ENCODE data around the gene CPEB3. TPM values are rescaled to one million over a fixed set of nuclear protein-coding genes. Genes with fewer than 3 reads are reported as not detected.

CPEB3 gene
- total RNA-seq, 4 donors from 2014 or later = 9.9 to 15.2 (median 11.4) TPM

DNA sequence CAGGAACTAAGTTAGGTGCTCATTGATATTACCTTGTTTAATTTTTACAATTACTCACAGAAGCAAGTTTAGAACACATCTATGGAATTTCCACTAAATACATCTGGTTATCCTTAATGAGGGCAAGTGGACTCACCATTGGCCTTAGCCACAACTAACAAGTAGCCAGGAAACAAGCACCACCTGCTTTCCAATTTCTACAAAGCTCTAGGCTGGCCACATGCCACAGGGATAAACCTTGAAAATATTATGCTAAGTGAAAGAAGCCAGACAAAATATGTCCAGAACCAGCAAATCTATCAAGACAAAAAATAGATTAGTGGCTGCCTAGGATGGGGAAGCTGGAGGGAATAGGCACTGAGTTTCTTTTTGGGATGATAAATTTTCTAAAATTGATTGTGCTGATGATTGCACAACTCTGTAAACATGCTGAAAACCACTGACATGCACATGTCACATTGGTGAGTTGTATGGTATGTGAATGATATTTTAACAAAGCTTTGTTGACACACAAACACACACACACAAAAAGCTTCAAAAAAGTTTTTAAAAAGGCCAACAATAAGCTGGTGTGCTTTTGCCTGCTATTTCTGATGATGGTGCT, 179.4 kb downstream of the CPEB3 start:
- no peak overlapping the region for H3K4me3 ChIP-seq
- TF ChIP-seq, protein P1, sequence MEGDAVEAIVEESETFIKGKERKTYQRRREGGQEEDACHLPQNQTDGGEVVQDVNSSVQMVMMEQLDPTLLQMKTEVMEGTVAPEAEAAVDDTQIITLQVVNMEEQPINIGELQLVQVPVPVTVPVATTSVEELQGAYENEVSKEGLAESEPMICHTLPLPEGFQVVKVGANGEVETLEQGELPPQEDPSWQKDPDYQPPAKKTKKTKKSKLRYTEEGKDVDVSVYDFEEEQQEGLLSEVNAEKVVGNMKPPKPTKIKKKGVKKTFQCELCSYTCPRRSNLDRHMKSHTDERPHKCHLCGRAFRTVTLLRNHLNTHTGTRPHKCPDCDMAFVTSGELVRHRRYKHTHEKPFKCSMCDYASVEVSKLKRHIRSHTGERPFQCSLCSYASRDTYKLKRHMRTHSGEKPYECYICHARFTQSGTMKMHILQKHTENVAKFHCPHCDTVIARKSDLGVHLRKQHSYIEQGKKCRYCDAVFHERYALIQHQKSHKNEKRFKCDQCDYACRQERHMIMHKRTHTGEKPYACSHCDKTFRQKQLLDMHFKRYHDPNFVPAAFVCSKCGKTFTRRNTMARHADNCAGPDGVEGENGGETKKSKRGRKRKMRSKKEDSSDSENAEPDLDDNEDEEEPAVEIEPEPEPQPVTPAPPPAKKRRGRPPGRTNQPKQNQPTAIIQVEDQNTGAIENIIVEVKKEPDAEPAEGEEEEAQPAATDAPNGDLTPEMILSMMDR (IDR thresholded peaks at IDR 0.05) = no peak
- TF ChIP-seq POLR2A (IDR thresholded peaks at IDR 0.05) = no peak
- no peak overlapping the region for H3K27ac ChIP-seq
- H3K27me3 ChIP-seq = no peaks in the 10 kb centered on the region
- no peaks in the 10 kb centered on the region for H3K9me3 ChIP-seq
- H3K36me3 ChIP-seq = peaks cover 0 to 7% (median 0%) of the 10 kb centered on the region in 3 donors
- no peaks in the 10 kb centered on the region for H3K4me1 ChIP-seq
- no peak for DNase-seq

DNA sequence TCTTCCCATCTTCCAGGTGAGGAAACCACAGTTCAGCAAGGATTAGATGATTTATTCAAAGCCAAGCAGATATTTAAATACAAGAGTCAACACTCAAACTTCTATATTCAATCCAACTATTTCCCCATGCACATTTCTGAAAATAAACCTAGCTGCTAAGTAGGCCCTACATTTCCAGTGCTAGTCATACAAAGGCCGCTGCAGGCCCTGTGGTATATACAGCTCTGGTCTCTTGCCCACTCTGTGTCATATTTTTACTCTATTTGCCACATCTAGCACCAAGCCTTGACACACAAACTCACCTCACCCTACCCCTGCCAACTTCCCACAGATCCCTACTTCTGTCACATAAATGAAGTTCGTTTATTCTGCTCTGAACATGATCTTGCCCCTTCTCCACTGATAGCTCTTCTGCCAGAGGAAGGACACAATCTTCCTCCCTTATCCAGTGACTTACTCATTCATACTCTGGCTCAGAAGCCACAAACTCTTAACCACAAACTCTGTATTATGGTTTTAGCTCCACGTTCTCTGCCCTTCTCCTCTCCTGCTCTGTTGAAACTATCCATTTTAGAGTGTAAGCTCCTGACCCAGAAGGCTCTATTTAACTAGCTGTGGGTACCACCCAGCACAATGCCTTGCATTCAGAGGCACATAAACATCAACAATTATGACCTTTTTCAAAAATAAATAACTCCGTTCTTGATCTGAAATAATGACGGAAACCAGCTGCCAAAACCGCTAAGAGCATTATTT, 180.7 kb downstream of the CPEB3 start:
- TF ChIP-seq, protein P1 (IDR thresholded peaks at IDR 0.05) = no peak
- no peak for TF ChIP-seq POLR2A (IDR thresholded peaks at IDR 0.05)

DNA sequence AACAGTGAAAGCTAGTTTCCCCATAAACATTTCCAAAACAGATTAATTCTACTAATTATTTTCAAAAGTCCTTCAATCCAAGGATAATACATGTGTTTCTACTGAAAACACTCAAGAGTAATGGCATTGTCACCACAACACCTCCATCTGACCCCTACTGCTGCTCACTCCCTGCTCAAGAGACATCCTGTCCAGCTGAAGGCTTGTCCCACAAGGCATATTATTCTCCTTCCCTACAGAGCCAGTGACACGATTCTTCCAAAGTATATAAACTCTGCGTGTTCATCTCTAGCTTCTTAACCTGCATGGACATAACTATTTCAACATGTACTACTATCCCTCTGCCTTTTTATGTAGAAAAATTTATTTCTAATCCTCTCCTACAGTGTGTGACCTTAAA, 182.1 kb downstream of the CPEB3 start:
- H3K9me3 ChIP-seq = no peaks in the 10 kb centered on the region
- H3K27ac ChIP-seq = no peak overlapping the region
- no peak overlapping the region for H3K4me3 ChIP-seq
- H3K27me3 ChIP-seq = no peaks in the 10 kb centered on the region
- no peak for DNase-seq
- no peaks in the 10 kb centered on the region for H3K4me1 ChIP-seq
- no peak for TF ChIP-seq POLR2A (IDR thresholded peaks at IDR 0.05)
- TF ChIP-seq, protein P1 (IDR thresholded peaks at IDR 0.05) = no peak
- H3K36me3 ChIP-seq = peaks cover 0 to 7% (median 0%) of the 10 kb centered on the region in 3 donors

More for the DNA sequence above, 180.7 kb downstream of the CPEB3 start:
- Histone ChIP-seq H3K27me3 (no peaks in the 10 kb centered on the region), H3K36me3 (peaks cover 0 to 7% (median 0%) of the 10 kb centered on the region in 3 donors), H3K4me1 (no peaks in the 10 kb centered on the region), H3K27ac (no peak overlapping the region), H3K9me3 (no peaks in the 10 kb centered on the region), H3K4me3 (no peak overlapping the region)
- DNase-seq = no peak

DNA sequence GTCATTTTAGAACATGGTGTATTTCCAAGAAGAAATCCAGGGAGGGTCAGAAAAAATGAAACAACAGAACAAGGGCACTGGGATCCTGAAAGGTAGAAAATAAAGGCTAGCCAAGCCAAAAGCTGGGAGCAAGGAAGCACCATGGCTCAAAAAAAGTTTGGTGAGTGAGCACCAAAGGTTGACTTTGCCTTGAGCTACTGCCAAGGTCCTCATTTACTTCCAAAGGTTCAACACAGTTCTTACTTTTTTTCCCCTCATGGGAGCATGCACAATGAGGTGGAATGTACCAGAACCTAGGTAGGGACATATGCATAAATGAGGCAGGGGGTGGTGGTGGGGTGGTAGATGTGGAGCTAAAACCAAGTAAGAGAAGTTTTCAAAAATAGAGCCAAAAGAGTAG, 182.8 kb downstream of the CPEB3 start:
- no peak for DNase-seq
- no peaks in the 10 kb centered on the region for H3K4me1 ChIP-seq
- H3K4me3 ChIP-seq = no peak overlapping the region
- H3K27me3 ChIP-seq = no peaks in the 10 kb centered on the region
- no peaks in the 10 kb centered on the region for H3K9me3 ChIP-seq
- H3K36me3 ChIP-seq = peaks cover 0 to 7% (median 0%) of the 10 kb centered on the region in 3 donors
- TF ChIP-seq, protein P1 (IDR thresholded peaks at IDR 0.05) = no peak
- no peak for TF ChIP-seq POLR2A (IDR thresholded peaks at IDR 0.05)
- no peak overlapping the region for H3K27ac ChIP-seq

DNA sequence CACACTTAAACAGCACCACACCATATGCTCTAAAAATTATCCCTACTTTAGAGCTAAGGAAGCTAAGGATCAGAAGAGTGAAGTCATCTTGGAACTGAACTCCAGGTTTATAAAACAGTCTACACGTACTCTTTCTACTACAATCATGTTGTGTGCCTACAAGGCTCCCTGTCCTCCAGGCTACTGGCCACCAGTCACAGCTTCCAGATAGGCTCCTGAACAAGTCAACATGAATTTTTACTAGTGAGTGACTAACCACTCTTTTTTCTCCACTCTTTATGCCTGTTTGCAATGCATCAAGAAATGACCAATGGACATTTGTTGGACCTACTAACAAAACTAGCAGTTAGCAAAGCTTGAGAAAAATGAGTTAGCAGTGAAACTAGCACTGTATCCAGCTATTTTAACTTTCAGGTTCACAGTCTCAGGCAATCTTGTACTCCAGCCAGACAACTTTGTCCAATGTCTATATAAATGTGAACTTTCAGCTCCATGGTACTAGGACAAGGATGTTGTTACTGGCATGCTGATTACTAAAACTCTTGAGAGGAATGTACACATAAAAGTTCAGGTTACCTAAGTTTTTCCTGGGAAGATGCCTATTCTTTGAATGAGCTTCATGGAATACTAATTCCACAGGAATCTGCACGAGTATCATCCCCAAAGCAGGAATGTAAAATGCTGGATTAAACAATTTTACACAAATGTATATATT, 187.3 kb downstream of the CPEB3 start:
- no peak for DNase-seq
- no peak overlapping the region for H3K27ac ChIP-seq
- H3K4me1 ChIP-seq = peaks cover 0 to 9% (median 0%) of the 10 kb centered on the region in 4 donors
- H3K27me3 ChIP-seq = no peaks in the 10 kb centered on the region
- TF ChIP-seq, protein P1 (IDR thresholded peaks at IDR 0.05) = no peak
- no peak for TF ChIP-seq POLR2A (IDR thresholded peaks at IDR 0.05)
- no peak overlapping the region for H3K4me3 ChIP-seq
- H3K36me3 ChIP-seq = no peaks in the 10 kb centered on the region
- H3K9me3 ChIP-seq = no peaks in the 10 kb centered on the region
